ENCODE measurements around the gene C1QB. TPM values are rescaled to one million over a fixed set of nuclear protein-coding genes. Genes with fewer than 3 reads are reported as not detected.

The C1QB gene, protein sequence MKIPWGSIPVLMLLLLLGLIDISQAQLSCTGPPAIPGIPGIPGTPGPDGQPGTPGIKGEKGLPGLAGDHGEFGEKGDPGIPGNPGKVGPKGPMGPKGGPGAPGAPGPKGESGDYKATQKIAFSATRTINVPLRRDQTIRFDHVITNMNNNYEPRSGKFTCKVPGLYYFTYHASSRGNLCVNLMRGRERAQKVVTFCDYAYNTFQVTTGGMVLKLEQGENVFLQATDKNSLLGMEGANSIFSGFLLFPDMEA
- polyA plus RNA-seq (2013, experiment 1 of 4), result not detected
- not detected for polyA plus RNA-seq (2013, experiment 2 of 4)
- not detected for polyA plus RNA-seq (2013, experiment 3 of 4)
- not detected for polyA plus RNA-seq (2013, experiment 4 of 4)

DNA sequence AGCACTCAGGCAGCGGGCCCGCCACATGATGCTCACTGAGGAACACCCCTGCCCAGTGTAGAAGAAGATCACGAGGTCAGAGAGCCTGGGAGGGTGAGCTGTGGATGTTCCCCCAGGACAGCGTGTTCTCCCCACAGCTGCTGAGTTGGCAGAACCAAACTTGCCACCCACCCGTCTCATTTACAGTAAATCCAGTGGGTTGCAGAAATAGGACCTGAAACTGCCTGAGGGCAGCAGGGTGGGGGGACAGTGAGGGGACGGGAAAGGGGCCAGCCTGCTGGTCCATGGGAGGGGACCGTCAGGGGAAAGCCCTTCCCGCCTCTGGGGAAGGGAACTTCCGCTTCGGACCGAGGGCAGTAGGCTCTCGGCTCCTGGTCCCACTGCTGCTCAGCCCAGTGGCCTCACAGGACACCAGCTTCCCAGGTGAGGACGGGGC is at the start of gene C1QB:
Gene C1QB (plus strand): TSS at position 356 of the 436 bp plus-strand sequence. CDS start 6,227 bp downstream, outside the sequence.
- Histone ChIP-seq H3K27me3 (ENCODE audit: control insufficient read depth, insufficient read depth, low read length, poor library complexity, severe bottlenecking) (no peaks in the 10 kb centered on the region), H3K27ac (ENCODE audit: insufficient read depth, low read depth, low read length, poor library complexity, severe bottlenecking) (no peak within 1 kb of the TSS), H3K9me3 (ENCODE audit: control insufficient read depth, low read length) (no peaks in the 10 kb centered on the region), H3K4me1 (ENCODE audit: control insufficient read depth, insufficient read depth, low read length) (no peaks in the 10 kb centered on the region), H3K4me3 (ENCODE audit: insufficient read depth, low read depth, low read length) (no peak within 1 kb of the TSS), H3K36me3 (ENCODE audit: control insufficient read depth, insufficient read depth, low read length) (no peaks in the 10 kb centered on the region)
- WGBS, 2 experiments, result 85 to 89% methylated on average over 13 of the region's 13 CpGs

DNA sequence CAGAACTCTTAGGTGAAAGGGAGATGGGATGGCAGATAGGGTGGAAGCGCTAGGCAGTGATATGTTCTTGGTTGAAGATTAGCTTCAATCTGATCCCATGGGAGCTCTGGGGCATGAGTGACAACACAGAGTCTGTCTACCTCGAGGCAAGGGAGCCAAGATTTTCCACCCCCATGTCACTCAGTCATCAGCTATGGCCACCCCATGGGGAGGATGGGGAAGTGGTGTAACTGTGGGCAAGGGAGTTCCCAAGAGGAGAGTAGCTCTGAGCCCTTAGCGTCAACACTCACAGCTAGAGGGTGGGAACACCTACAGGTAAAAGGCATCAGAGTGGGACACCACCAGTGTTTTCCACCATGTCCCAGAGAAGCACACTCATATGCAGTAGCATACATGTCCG is 46.9 kb upstream of the C1QB start:
- no peaks in the 10 kb centered on the region for H3K9me3 ChIP-seq (ENCODE audit: control insufficient read depth, low read length)
- H3K27ac ChIP-seq (ENCODE audit: insufficient read depth, low read depth, low read length, poor library complexity, severe bottlenecking), result no peak overlapping the region
- peaks cover 31% of the 10 kb centered on the region for H3K27me3 ChIP-seq (ENCODE audit: control insufficient read depth, insufficient read depth, low read length, poor library complexity, severe bottlenecking)
- no peak overlapping the region for H3K4me3 ChIP-seq (ENCODE audit: insufficient read depth, low read depth, low read length)
- H3K4me1 ChIP-seq (ENCODE audit: control insufficient read depth, insufficient read depth, low read length), result no peaks in the 10 kb centered on the region
- H3K36me3 ChIP-seq (ENCODE audit: control insufficient read depth, insufficient read depth, low read length), result no peaks in the 10 kb centered on the region
- 57 to 66% methylated on average over 3 to 4 of the region's 4 CpGs for WGBS, 2 experiments

DNA sequence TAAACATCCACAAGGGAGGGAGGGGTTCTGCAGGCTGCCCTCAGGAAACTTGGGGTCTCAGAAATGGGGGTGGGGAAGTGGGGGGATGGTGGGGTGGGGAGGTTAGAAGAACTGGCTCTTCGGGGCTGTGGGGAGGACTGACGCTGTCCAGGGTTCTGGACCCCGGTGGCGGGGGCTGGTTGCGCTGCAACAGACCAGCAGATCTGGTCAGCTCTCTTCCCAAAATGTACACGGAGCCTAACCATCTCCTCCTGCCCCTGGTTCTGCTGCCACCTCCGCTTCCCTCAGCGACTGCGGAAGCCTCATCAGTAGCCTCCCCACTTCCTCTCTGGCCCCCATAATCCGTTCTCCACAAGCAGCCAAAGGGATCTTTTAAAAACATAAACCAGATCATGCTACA is 45.9 kb upstream of the C1QB start:
- no peak overlapping the region for H3K27ac ChIP-seq (ENCODE audit: insufficient read depth, low read depth, low read length, poor library complexity, severe bottlenecking)
- no peaks in the 10 kb centered on the region for H3K9me3 ChIP-seq (ENCODE audit: control insufficient read depth, low read length)
- peaks cover 31% of the 10 kb centered on the region for H3K27me3 ChIP-seq (ENCODE audit: control insufficient read depth, insufficient read depth, low read length, poor library complexity, severe bottlenecking)
- H3K4me3 ChIP-seq (ENCODE audit: insufficient read depth, low read depth, low read length), result no peak overlapping the region
- no peaks in the 10 kb centered on the region for H3K4me1 ChIP-seq (ENCODE audit: control insufficient read depth, insufficient read depth, low read length)
- no peaks in the 10 kb centered on the region for H3K36me3 ChIP-seq (ENCODE audit: control insufficient read depth, insufficient read depth, low read length)
- 8 to 9% methylated on average over 10 of the region's 10 CpGs for WGBS, 2 experiments

DNA sequence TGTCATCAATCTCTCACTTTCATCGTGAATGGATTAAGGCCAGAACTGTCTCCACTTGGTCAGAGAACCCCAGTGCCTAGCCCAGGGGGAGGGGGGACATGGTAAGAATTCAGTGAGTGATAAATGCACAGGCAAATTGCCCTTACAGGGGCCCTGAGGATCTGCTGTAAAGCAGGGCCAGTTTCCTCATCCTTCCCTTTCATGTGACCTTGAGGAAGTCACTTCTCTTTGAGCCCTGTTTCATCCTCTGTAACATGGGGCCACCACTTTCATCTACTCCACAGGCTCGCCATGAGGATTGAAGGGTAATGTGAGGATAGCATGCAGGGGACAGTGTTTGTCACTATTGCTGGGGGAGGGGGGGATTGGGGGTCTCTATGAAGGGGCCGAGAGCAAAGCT is 44.7 kb upstream of the C1QB start:
- peaks cover 31% of the 10 kb centered on the region for H3K27me3 ChIP-seq (ENCODE audit: control insufficient read depth, insufficient read depth, low read length, poor library complexity, severe bottlenecking)
- no peaks in the 10 kb centered on the region for H3K4me1 ChIP-seq (ENCODE audit: control insufficient read depth, insufficient read depth, low read length)
- no peak overlapping the region for H3K4me3 ChIP-seq (ENCODE audit: insufficient read depth, low read depth, low read length)
- H3K27ac ChIP-seq (ENCODE audit: insufficient read depth, low read depth, low read length, poor library complexity, severe bottlenecking), result no peak overlapping the region
- WGBS, 2 experiments, result 77 to 85% methylated on average over 3 of the region's 3 CpGs
- H3K9me3 ChIP-seq (ENCODE audit: control insufficient read depth, low read length), result no peaks in the 10 kb centered on the region
- H3K36me3 ChIP-seq (ENCODE audit: control insufficient read depth, insufficient read depth, low read length), result no peaks in the 10 kb centered on the region

DNA sequence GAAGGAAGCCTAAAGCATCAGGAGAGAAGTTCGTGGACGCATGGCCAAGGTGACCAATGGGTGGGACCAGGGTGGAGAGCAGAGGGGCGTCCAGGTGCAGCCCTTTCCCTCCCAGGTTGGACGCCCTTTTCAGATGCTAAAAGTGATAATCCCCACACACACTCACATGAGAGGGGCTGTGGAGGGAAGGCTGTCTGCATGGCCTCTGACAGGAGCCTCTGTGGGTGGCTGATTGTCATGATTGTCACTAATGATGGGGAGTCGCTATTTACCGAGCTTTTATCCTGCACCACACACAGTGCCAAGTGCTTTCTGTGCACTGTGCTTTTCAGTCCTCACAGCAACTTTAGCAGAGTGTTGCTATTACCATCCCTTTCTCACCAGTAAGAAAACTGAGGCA is 43.7 kb upstream of the C1QB start:
- H3K9me3 ChIP-seq (ENCODE audit: control insufficient read depth, low read length), result no peaks in the 10 kb centered on the region
- 11 to 16% methylated on average over 6 of the region's 6 CpGs for WGBS, 2 experiments

DNA sequence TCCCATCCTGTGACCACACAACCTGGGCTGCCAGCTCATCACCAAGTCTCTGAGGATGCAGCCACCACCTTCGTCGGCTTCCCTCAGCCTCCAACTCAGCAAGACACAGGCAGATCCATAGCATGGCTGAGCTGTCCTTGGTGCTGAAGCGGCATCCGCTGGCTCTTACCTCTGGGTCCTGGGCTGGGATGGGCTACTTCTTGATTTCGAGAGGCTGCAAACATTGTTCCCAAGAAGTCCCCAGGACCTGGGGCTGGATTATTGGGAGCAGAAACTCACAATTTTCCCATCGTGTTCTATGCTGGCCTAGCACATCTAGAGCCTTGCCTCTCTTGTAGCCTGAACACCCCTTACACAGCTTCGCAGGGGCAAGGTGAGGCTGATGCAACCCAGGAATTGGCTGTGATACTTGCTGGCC is 41.5 kb upstream of the C1QB start:
- Histone ChIP-seq H3K4me3 (ENCODE audit: insufficient read depth, low read depth, low read length) (no peak overlapping the region), H3K27ac (ENCODE audit: insufficient read depth, low read depth, low read length, poor library complexity, severe bottlenecking) (no peak overlapping the region), H3K9me3 (ENCODE audit: control insufficient read depth, low read length) (no peaks in the 10 kb centered on the region), H3K4me1 (ENCODE audit: control insufficient read depth, insufficient read depth, low read length) (no peaks in the 10 kb centered on the region), H3K36me3 (ENCODE audit: control insufficient read depth, insufficient read depth, low read length) (no peaks in the 10 kb centered on the region), H3K27me3 (ENCODE audit: control insufficient read depth, insufficient read depth, low read length, poor library complexity, severe bottlenecking) (peaks cover 34% of the 10 kb centered on the region)
- WGBS, 2 experiments, result 21% methylated on average over 7 of the region's 7 CpGs

More for the DNA sequence above, 43.7 kb upstream of the C1QB start:
- Histone ChIP-seq H3K36me3 (ENCODE audit: control insufficient read depth, insufficient read depth, low read length) (no peaks in the 10 kb centered on the region), H3K4me3 (ENCODE audit: insufficient read depth, low read depth, low read length) (no peak overlapping the region), H3K27me3 (ENCODE audit: control insufficient read depth, insufficient read depth, low read length, poor library complexity, severe bottlenecking) (peaks cover 32% of the 10 kb centered on the region), H3K27ac (ENCODE audit: insufficient read depth, low read depth, low read length, poor library complexity, severe bottlenecking) (no peak overlapping the region), H3K4me1 (ENCODE audit: control insufficient read depth, insufficient read depth, low read length) (no peaks in the 10 kb centered on the region)

DNA sequence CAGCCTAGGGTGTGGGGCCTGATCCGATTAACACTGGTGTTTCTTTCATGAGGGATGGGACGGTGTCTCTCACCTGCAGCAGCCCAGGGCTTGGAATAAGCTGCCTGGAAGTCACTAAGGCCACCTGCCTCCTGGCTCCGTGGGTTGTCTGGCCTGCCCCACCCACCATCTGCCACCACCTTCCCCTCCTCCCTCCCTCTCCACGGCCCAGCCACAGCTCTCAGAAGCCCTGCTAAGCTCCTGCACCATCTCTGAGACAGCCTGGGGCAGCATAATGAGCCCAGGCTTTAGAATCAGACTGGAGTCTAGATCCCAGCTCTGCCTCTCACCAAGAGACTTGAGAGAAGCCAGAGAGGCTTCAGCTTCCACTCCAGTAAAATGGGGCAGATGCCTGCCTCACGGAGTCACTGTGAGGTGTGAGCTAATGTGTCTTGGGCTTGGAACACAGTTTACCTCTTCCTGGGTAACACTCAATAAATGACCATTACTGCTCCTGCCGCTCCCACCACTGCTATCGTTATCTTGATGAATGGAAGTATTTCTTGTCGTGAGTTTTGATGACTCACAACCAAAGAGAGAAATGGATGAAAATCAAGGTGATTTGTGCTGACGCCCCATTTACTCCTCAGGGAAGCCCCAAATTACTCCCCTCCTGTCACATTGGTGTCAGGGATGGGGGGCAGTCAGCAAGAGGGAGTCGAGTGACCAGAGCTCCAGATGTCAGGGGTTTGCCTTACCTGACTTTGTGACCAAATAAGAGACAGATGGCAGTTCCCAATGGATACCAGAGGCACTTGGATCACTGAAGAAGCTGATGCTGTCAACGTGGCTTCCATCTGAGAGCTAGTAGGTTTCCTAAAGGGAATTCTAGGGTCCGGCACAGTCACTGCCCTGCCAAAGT is 40.1 kb upstream of the C1QB start:
- Histone ChIP-seq H3K4me3 (ENCODE audit: insufficient read depth, low read depth, low read length) (no peak overlapping the region), H3K27me3 (ENCODE audit: control insufficient read depth, insufficient read depth, low read length, poor library complexity, severe bottlenecking) (peaks cover 27% of the 10 kb centered on the region), H3K36me3 (ENCODE audit: control insufficient read depth, insufficient read depth, low read length) (no peaks in the 10 kb centered on the region), H3K27ac (ENCODE audit: insufficient read depth, low read depth, low read length, poor library complexity, severe bottlenecking) (no peak overlapping the region), H3K9me3 (ENCODE audit: control insufficient read depth, low read length) (no peaks in the 10 kb centered on the region), H3K4me1 (ENCODE audit: control insufficient read depth, insufficient read depth, low read length) (no peaks in the 10 kb centered on the region)
- WGBS, 2 experiments, result 62 to 67% methylated on average over 12 of the region's 12 CpGs

DNA sequence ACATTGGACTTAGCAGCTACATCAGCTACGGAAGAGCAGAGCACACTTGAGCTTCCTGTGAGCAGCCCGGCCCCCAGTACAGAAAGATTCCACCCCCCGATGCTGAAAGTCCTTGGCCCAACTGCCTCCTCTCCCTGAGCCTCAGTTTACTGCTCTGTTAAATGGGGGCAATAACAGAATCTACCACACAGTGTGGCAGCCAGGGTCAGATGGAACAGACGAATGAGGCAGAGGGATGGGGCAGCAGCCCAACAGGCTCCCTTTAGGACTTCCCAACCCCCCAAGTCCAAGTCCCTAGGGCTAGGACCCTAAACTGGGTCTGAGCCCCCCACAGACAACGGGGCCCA is 39.5 kb upstream of the C1QB start:
- WGBS, 2 experiments, result 85 to 92% methylated on average over 5 of the region's 5 CpGs

DNA sequence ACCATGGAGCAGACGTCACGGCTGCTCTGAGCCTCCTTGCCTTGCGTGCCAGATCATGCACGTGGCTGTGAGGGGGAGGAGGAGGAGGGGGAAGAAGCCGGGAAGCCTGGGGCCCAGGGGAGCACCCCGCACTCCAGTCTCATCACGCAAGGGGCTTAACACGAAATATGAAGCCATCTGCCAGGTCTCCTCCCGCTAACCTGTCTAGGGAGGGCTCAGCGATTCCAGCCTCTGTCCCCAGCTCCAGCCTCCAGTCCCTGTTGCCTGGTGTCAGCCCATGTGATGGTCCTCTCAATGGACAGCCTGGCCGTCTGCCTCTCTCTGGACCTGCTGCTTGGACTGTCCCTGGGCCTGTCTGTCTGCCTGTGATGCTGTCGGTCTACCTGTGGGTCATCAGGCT is 39.1 kb upstream of the C1QB start:
- WGBS, 2 experiments, result 76 to 77% methylated on average over 12 of the region's 12 CpGs
- Histone ChIP-seq H3K9me3 (ENCODE audit: control insufficient read depth, low read length) (no peaks in the 10 kb centered on the region), H3K27me3 (ENCODE audit: control insufficient read depth, insufficient read depth, low read length, poor library complexity, severe bottlenecking) (peaks cover 16% of the 10 kb centered on the region), H3K4me1 (ENCODE audit: control insufficient read depth, insufficient read depth, low read length) (no peaks in the 10 kb centered on the region), H3K36me3 (ENCODE audit: control insufficient read depth, insufficient read depth, low read length) (no peaks in the 10 kb centered on the region), H3K4me3 (ENCODE audit: insufficient read depth, low read depth, low read length) (no peak overlapping the region), H3K27ac (ENCODE audit: insufficient read depth, low read depth, low read length, poor library complexity, severe bottlenecking) (no peak overlapping the region)

More for the DNA sequence above, 39.5 kb upstream of the C1QB start:
- Histone ChIP-seq H3K27me3 (ENCODE audit: control insufficient read depth, insufficient read depth, low read length, poor library complexity, severe bottlenecking) (peaks cover 21% of the 10 kb centered on the region), H3K4me1 (ENCODE audit: control insufficient read depth, insufficient read depth, low read length) (no peaks in the 10 kb centered on the region), H3K36me3 (ENCODE audit: control insufficient read depth, insufficient read depth, low read length) (no peaks in the 10 kb centered on the region), H3K9me3 (ENCODE audit: control insufficient read depth, low read length) (no peaks in the 10 kb centered on the region), H3K27ac (ENCODE audit: insufficient read depth, low read depth, low read length, poor library complexity, severe bottlenecking) (no peak overlapping the region), H3K4me3 (ENCODE audit: insufficient read depth, low read depth, low read length) (no peak overlapping the region)

DNA sequence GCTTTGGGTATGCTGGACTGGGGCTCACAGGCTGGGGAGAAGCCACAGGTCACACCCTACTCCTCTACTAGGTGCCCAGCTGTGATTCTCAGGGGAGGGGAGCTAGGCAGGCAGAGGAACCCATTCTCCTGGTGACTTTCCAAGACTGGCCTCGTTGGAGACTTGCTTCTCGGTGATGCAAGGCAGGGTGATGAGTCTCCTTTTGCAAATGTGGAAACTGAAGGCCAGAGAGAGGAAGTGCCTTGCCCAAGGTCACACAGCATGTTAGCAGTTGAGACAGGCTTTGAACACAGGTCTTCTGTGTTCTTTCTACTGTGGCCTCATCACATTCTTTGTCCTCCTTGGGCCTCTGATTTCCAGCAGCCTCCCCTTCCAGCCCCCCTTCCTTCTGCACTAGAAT is 37.1 kb upstream of the C1QB start:
- H3K4me1 ChIP-seq (ENCODE audit: control insufficient read depth, insufficient read depth, low read length), result no peaks in the 10 kb centered on the region
- H3K27ac ChIP-seq (ENCODE audit: insufficient read depth, low read depth, low read length, poor library complexity, severe bottlenecking), result no peak overlapping the region
- no peak overlapping the region for H3K4me3 ChIP-seq (ENCODE audit: insufficient read depth, low read depth, low read length)
- whole genome bisulfite sequencing, 2 experiments, result 90 to 93% methylated on average over 2 of the region's 2 CpGs
- no peaks in the 10 kb centered on the region for H3K36me3 ChIP-seq (ENCODE audit: control insufficient read depth, insufficient read depth, low read length)
- H3K27me3 ChIP-seq (ENCODE audit: control insufficient read depth, insufficient read depth, low read length, poor library complexity, severe bottlenecking), result peaks cover 9% of the 10 kb centered on the region
- no peaks in the 10 kb centered on the region for H3K9me3 ChIP-seq (ENCODE audit: control insufficient read depth, low read length)

Data from ectodermal cell (in vitro differentiated cells).